SK-N-SH treated with all-trans-retinoic acid at 6 μM for 48 hours (cell line): Measurements from ENCODE around the gene TBC1D22B.

ENCODE experiments used
- ATAC-seq: fragments of 200-7000 bp; cut with Tn5 transposase; 3 replicates; pipeline ENCODE4 v1.9.1; 2020; ENCODE audit warnings: mild to moderate bottlenecking, moderate library complexity
- ARNTL ChIP-seq: fragments of 450-650 bp; formaldehyde crosslinking; IDR thresholded peaks from 2 replicates; pipeline ENCODE4 v1.5.0; 2020; ENCODE audit warnings: low read depth, mild to moderate bottlenecking, moderate library complexity, borderline replicate concordance
- BACH2 ChIP-seq: fragments of 250-450 bp; sonication (Bioruptor Pico); IDR thresholded peaks from 2 replicates; pipeline ENCODE4 v1.9.0; 2021; ENCODE audit warnings: mild to moderate bottlenecking, borderline replicate concordance
- CSDC2 ChIP-seq: fragments of 250-450 bp; sonication (Bioruptor Pico); IDR thresholded peaks from 2 replicates; pipeline ENCODE4 v1.5.0; 2020; ENCODE audit warnings: mild to moderate bottlenecking, moderate library complexity
- ESRRG ChIP-seq: fragments of 250-450 bp; sonication (Bioruptor Pico); IDR thresholded peaks from 2 replicates; pipeline ENCODE4 v1.6.1; 2021; ENCODE audit warnings: mild to moderate bottlenecking
- ISL1 ChIP-seq: fragments of 250-450 bp; sonication (Bioruptor Pico); IDR thresholded peaks from 2 replicates; pipeline ENCODE4 v2.1.2; 2022; ENCODE audit warnings: mild to moderate bottlenecking, moderate library complexity
- PATZ1 ChIP-seq: fragments of 250-450 bp; sonication (Bioruptor Pico); IDR thresholded peaks from 2 replicates; pipeline ENCODE4 v1.8.0; 2020; ENCODE audit warnings: mild to moderate bottlenecking, moderate library complexity, borderline replicate concordance
- RARB ChIP-seq: fragments of 250-450 bp; sonication (Bioruptor Pico); IDR thresholded peaks from 2 replicates; pipeline ENCODE4 v1.8.0; 2021; ENCODE audit warnings: mild to moderate bottlenecking, moderate library complexity
- SNAI2 ChIP-seq: fragments of 250-450 bp; sonication (Bioruptor Pico); IDR thresholded peaks from 2 replicates; pipeline ENCODE4 v1.5.0; 2020; ENCODE audit warnings: mild to moderate bottlenecking, moderate library complexity
- TCF4 ChIP-seq: fragments of 250-450 bp; sonication (Bioruptor Pico); IDR thresholded peaks from 2 replicates; pipeline ENCODE4 v1.8.0; 2021; ENCODE audit warnings: mild to moderate bottlenecking, moderate library complexity, borderline replicate concordance
- TOX ChIP-seq: fragments of 250-450 bp; sonication (Bioruptor Pico); IDR thresholded peaks from 2 replicates; pipeline ENCODE4 v1.8.0; 2021; ENCODE audit warnings: mild to moderate bottlenecking, moderate library complexity, borderline replicate concordance
- TSHZ2 ChIP-seq: fragments of 250-450 bp; sonication (Bioruptor Pico); IDR thresholded peaks from 2 replicates; pipeline ENCODE4 v1.5.0; 2020; ENCODE audit warnings: mild to moderate bottlenecking, moderate library complexity
- ZC3H10 ChIP-seq: fragments of 250-450 bp; sonication (Bioruptor Pico); IDR thresholded peaks from 2 replicates; pipeline ENCODE4 v1.5.1; 2021; ENCODE audit warnings: mild to moderate bottlenecking, moderate library complexity
- ZFP30 ChIP-seq: fragments of 450-650 bp; formaldehyde crosslinking; IDR thresholded peaks from 2 replicates; pipeline ENCODE4 v1.5.0; 2022; ENCODE audit warnings: mild to moderate bottlenecking, moderate library complexity
- ZNF565 ChIP-seq: fragments of 450-650 bp; formaldehyde crosslinking; conservative IDR thresholded peaks from 2 replicates; pipeline ENCODE4 v1.5.0; 2020; ENCODE audit warnings: low read depth, mild to moderate bottlenecking, moderate library complexity
- ZNF70 ChIP-seq: fragments of 450-650 bp; formaldehyde crosslinking; IDR thresholded peaks from 2 replicates; pipeline ENCODE4 v1.5.0; 2020; ENCODE audit warnings: mild to moderate bottlenecking, moderate library complexity
- ZNF8 ChIP-seq: fragments of 450-650 bp; formaldehyde crosslinking; IDR thresholded peaks from 2 replicates; pipeline ENCODE4 v1.5.0; 2020; ENCODE audit warnings: mild to moderate bottlenecking, moderate library complexity
- TF ChIP-seq, protein P1 (sequence below): fragments of 250-450 bp; sonication (Bioruptor Pico); IDR thresholded peaks from 2 replicates; pipeline ENCODE4 v1.5.1; 2021; ENCODE audit warnings: mild to moderate bottlenecking, moderate library complexity
- TF ChIP-seq, protein P2 (sequence below): fragments of 250-450 bp; sonication (Bioruptor Pico); IDR thresholded peaks from 2 replicates; pipeline ENCODE4 v1.5.1; 2020; ENCODE audit warnings: low read depth, mild to moderate bottlenecking, moderate library complexity
- TF ChIP-seq, protein P3 (sequence below): fragments of 250-450 bp; sonication (Bioruptor Pico); IDR thresholded peaks from 2 replicates; pipeline ENCODE4 v1.8.0; 2021; ENCODE audit warnings: low read depth, mild to moderate bottlenecking, moderate library complexity, borderline replicate concordance

TBC1D22B gene

GRCh38 chr6:37314487-37315156 lies 57.0 kb downstream of the TBC1D22B start:
- TF ChIP-seq ISL1 (CRISPR knock-in tag) (no peak), RARB (no peak), PATZ1 (no peak), ESRRG (CRISPR knock-in tag) (no peak), ARNTL (CRISPR knock-in tag) (no peak), TOX (no peak), BACH2 (CRISPR knock-in tag) (no peak), SNAI2 (CRISPR knock-in tag) (no peak), TSHZ2 (no peak), ZFP30 (CRISPR knock-in tag) (no peak), ZC3H10 (CRISPR knock-in tag) (no peak)
- TF ChIP-seq, protein P1, sequence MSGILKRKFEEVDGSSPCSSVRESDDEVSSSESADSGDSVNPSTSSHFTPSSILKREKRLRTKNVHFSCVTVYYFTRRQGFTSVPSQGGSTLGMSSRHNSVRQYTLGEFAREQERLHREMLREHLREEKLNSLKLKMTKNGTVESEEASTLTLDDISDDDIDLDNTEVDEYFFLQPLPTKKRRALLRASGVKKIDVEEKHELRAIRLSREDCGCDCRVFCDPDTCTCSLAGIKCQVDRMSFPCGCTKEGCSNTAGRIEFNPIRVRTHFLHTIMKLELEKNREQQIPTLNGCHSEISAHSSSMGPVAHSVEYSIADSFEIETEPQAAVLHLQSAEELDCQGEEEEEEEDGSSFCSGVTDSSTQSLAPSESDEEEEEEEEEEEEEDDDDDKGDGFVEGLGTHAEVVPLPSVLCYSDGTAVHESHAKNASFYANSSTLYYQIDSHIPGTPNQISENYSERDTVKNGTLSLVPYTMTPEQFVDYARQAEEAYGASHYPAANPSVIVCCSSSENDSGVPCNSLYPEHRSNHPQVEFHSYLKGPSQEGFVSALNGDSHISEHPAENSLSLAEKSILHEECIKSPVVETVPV (CRISPR knock-in tag): no peak
- TF ChIP-seq, protein P2, sequence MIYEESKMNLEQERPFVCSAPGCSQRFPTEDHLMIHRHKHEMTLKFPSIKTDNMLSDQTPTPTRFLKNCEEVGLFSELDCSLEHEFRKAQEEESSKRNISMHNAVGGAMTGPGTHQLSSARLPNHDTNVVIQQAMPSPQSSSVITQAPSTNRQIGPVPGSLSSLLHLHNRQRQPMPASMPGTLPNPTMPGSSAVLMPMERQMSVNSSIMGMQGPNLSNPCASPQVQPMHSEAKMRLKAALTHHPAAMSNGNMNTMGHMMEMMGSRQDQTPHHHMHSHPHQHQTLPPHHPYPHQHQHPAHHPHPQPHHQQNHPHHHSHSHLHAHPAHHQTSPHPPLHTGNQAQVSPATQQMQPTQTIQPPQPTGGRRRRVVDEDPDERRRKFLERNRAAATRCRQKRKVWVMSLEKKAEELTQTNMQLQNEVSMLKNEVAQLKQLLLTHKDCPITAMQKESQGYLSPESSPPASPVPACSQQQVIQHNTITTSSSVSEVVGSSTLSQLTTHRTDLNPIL: no peak
- ATAC-seq: peak; percentile 30; the same call in 2 of the 3 replicates

DNA sequence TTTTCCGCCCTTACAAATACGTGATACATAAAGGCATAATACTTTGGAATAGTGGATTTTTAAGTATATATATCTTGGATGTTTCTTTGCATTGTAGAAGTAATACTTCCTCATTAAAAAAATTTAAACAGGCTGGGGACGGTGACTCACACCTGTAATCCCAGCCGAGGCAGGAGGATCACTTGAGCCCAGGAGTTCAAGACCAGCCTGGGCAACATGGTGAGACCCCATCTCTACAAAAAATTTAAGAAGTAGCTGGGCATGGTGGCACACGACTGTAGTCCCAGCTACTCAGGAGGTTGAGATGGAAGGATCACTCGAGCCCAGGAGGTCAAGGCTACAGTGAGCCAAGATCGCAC lies 57.6 kb downstream of the TBC1D22B start:
- no peak for ATAC-seq

More for the DNA sequence above, 57.6 kb downstream of the TBC1D22B start:
- TF ChIP-seq ZC3H10 (CRISPR knock-in tag) (no peak), BACH2 (CRISPR knock-in tag) (no peak), ZNF565 (CRISPR knock-in tag) (no peak), ESRRG (CRISPR knock-in tag) (no peak), ZNF8 (CRISPR knock-in tag) (no peak), CSDC2 (CRISPR knock-in tag) (no peak), ZFP30 (CRISPR knock-in tag) (no peak), SNAI2 (CRISPR knock-in tag) (no peak), TCF4 (CRISPR knock-in tag) (no peak), ZNF70 (CRISPR knock-in tag) (no peak), PATZ1 (no peak), ARNTL (CRISPR knock-in tag) (no peak)
- TF ChIP-seq, protein P1 (CRISPR knock-in tag): no peak
- TF ChIP-seq, protein P2: no peak
- TF ChIP-seq, protein P3, sequence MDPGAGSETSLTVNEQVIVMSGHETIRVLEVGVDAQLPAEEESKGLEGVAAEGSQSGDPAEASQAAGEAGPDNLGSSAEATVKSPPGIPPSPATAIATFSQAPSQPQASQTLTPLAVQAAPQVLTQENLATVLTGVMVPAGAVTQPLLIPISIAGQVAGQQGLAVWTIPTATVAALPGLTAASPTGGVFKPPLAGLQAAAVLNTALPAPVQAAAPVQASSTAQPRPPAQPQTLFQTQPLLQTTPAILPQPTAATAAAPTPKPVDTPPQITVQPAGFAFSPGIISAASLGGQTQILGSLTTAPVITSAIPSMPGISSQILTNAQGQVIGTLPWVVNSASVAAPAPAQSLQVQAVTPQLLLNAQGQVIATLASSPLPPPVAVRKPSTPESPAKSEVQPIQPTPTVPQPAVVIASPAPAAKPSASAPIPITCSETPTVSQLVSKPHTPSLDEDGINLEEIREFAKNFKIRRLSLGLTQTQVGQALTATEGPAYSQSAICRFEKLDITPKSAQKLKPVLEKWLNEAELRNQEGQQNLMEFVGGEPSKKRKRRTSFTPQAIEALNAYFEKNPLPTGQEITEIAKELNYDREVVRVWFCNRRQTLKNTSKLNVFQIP (CRISPR knock-in tag): no peak
